ENCODE measurements around the gene LGI2. TPM values are rescaled to one million over a fixed set of nuclear protein-coding genes. Genes with fewer than 3 reads are reported as not detected.

The LGI2 gene, protein sequence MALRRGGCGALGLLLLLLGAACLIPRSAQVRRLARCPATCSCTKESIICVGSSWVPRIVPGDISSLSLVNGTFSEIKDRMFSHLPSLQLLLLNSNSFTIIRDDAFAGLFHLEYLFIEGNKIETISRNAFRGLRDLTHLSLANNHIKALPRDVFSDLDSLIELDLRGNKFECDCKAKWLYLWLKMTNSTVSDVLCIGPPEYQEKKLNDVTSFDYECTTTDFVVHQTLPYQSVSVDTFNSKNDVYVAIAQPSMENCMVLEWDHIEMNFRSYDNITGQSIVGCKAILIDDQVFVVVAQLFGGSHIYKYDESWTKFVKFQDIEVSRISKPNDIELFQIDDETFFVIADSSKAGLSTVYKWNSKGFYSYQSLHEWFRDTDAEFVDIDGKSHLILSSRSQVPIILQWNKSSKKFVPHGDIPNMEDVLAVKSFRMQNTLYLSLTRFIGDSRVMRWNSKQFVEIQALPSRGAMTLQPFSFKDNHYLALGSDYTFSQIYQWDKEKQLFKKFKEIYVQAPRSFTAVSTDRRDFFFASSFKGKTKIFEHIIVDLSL
- total RNA-seq (2022; extraction: Qiagen RNA extraction; ENCODE audit: low read depth): 0.14 to 0.43 TPM (median 0.22 TPM) in 5 replicates

DNA sequence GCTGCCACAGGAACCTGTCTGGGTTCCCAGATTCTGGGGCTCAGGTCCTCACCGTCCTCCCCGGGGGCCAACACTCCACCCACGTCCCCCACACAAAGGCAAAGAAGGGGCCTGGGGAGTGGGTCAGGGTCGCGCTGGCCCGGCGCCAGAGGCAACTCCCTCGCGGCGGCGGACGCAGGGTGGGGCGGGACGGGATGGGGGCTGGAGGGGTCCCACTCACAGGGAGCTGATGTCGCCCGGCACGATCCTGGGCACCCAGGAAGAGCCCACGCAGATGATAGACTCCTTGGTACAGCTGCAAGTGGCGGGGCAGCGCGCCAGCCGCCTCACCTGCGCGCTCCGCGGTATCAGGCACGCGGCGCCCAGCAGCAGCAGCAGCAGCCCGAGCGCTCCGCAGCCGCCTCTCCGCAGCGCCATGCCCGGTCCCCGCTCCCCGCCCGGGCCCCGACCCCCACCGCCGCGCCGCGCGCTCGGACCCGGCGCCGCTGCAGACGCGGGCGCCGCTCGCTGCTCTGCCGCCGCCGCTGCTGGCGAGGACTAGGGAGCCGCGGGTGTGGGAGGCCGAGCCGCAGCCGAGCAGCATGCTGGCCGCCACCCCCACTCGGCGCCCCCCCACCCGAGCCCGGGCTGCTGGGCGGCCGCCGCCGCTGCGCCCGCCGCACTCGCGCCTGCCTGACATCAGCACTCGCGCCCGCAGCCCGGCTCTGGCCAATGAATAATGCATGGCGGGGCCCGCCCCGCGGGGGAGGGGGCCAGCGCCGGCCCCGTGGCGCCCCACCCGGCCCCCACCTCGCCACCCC lies at the start of gene LGI2:
Gene LGI2 (minus strand): TSS at position 670 of the 800 bp plus-strand sequence. CDS start 253 bp downstream, at position 417.

Other genes starting within 250 kb of the LGI2 start
- not detected in 5 replicates for gene SOD3, start 235.4 kb downstream of the LGI2 start, total RNA-seq (2022; extraction: Qiagen RNA extraction; ENCODE audit: low read depth)
- gene CCDC149, start 117.9 kb downstream of the LGI2 start, total RNA-seq (2022; extraction: Qiagen RNA extraction; ENCODE audit: low read depth): 1.4 to 2.5 TPM (median 1.8 TPM) in 5 replicates
- 2.7 to 3.6 TPM (median 3.5 TPM) in 5 replicates for gene SEPSECS, start 129.5 kb upstream of the LGI2 start, total RNA-seq (2022; extraction: Qiagen RNA extraction; ENCODE audit: low read depth)
- gene PI4K2B, start 203.1 kb upstream of the LGI2 start, total RNA-seq (2022; extraction: Qiagen RNA extraction; ENCODE audit: low read depth): 5.5 to 9.8 TPM (median 7.5 TPM) in 5 replicates

Data from A549 treated with DMSO at 1 μM for 4 hours (cell line).